HL-60 (cell line): ENCODE measurements around the gene AMELY.
"Not testable (repeated sequence)": the region's sequence is repeated elsewhere in the genome, so short reads cannot be mapped to it uniquely, and the experiment has no call there.

ENCODE experiments used
- DNase-seq, 2 experiments: peaks; one replicate each; pipeline ENCODE4 v3.0.0-alpha.2; 2010 to 2020; ENCODE audit warnings: low read depth in 1 of 2, low spot score in 1 of 2
- H3K27ac ChIP-seq: fragments of 250-450 bp; sonication (Bioruptor Pico); replicated peaks from 2 replicates; pipeline ENCODE4 v1.5.1; 2020; ENCODE audit warnings: mild to moderate bottlenecking, moderate library complexity
- H3K27me3 ChIP-seq: fragments of 250-450 bp; sonication (Bioruptor Pico); 2 replicates; pipeline ENCODE4 v1.5.1; 2021; ENCODE audit warnings: mild to moderate bottlenecking, moderate library complexity; ENCODE audit not compliant: insufficient read depth, poor library complexity, severe bottlenecking
- H3K4me3 ChIP-seq: replicated peaks from 2 replicates; pipeline ENCODE4 v1.5.1; 2011; ENCODE audit warnings: mild to moderate bottlenecking, control low read depth, low read length; ENCODE audit not compliant: insufficient read depth
- GABPA ChIP-seq: IDR thresholded peaks from 2 replicates; pipeline ENCODE4 v1.6.1; 2012; ENCODE audit warnings: low read depth
- POLR2AphosphoS5 ChIP-seq: IDR thresholded peaks from 2 replicates; pipeline ENCODE4 v1.6.1; 2012; ENCODE audit warnings: low read depth
- REST ChIP-seq: IDR thresholded peaks from 2 replicates; pipeline ENCODE4 v1.6.1; 2012; ENCODE audit warnings: low read depth; ENCODE audit not compliant: insufficient replicate concordance
- SPI1 ChIP-seq: IDR thresholded peaks from 2 replicates; pipeline ENCODE4 v1.6.1; 2012; ENCODE audit warnings: low read depth, mild to moderate bottlenecking, borderline replicate concordance
- TF ChIP-seq, protein P1 (sequence below): IDR thresholded peaks from one replicate; pipeline ENCODE4 v1.5.1; 2011; ENCODE audit warnings: low read length, control low read depth, inconsistent platforms; ENCODE audit not compliant: insufficient read depth

AMELY gene

GRCh38 chrY:6910372-6911252 is 940 bp downstream of the AMELY start, which contains the start of gene TBL1Y:
Gene TBL1Y, plus strand, starts transcription at chrY:6910697. Its CDS starts 114,388 bp downstream, at chrY:7025085.
- no peak for TF ChIP-seq REST
- H3K4me3 ChIP-seq = no peak within 1 kb of the TSS
- no peak for DNase-seq
- no peaks in the 10 kb centered on the region for H3K27me3 ChIP-seq
- no peak within 1 kb of the TSS for H3K27ac ChIP-seq

DNA sequence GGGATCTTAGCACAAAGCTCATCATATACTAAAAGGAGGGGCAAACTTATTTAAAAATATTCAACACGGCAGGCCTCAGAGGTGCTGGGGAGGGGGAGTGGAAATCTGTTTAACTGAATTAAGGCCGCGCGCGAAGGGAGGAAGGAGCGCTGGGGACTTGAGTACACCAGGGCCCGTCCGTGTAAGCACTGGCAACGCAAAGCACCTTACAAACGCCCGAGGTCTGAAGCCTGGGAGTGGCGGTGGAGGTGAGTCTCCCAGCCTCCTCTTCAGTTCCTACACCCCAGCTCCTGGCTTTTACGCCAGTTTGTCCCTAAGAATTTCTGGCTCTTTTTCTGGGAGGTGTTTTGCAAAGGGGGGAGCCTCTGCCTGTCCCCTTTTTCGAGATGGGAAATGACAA is 1.7 kb downstream of the AMELY start:
- Histone ChIP-seq H3K27ac (no peak overlapping the region), H3K4me3 (no peak overlapping the region), H3K27me3 (no peaks in the 10 kb centered on the region)
- TF ChIP-seq SPI1 (no peak), REST (no peak), POLR2AphosphoS5 (no peak), GABPA (no peak)
- TF ChIP-seq, protein P1, sequence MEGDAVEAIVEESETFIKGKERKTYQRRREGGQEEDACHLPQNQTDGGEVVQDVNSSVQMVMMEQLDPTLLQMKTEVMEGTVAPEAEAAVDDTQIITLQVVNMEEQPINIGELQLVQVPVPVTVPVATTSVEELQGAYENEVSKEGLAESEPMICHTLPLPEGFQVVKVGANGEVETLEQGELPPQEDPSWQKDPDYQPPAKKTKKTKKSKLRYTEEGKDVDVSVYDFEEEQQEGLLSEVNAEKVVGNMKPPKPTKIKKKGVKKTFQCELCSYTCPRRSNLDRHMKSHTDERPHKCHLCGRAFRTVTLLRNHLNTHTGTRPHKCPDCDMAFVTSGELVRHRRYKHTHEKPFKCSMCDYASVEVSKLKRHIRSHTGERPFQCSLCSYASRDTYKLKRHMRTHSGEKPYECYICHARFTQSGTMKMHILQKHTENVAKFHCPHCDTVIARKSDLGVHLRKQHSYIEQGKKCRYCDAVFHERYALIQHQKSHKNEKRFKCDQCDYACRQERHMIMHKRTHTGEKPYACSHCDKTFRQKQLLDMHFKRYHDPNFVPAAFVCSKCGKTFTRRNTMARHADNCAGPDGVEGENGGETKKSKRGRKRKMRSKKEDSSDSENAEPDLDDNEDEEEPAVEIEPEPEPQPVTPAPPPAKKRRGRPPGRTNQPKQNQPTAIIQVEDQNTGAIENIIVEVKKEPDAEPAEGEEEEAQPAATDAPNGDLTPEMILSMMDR = no peak
- DNase-seq = no peak

DNA sequence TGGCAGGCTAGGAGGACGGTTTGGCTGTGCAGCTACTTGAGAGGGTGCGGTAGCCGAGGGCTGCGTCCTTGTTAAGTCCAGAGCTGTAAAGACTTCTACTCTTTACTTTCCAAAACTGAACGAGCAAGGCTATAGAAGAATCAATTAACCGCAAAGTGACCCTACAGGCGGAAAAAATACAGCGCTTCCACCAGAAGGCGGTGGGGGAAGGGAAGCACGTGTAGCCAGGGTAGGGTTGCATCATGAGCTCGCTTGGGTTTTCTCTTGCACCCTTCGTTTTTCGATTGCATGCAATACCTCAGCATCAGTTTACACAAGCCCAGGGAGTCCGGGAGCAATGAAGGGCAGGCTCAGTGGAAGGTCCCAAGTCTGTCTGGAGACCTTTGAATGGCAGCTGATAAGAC is 2.4 kb downstream of the AMELY start:
- H3K4me3 ChIP-seq = no peak overlapping the region
- DNase-seq = no peak
- no peaks in the 10 kb centered on the region for H3K27me3 ChIP-seq
- TF ChIP-seq REST (no peak), POLR2AphosphoS5 (no peak), SPI1 (no peak), GABPA (no peak)
- TF ChIP-seq, protein P1 = no peak
- H3K27ac ChIP-seq = no peak overlapping the region

- not testable (repeated sequence) for H3K4me3 ChIP-seq, H3K27ac ChIP-seq, H3K27me3 ChIP-seq, DNase-seq
Measured at GRCh38 chrY:6908021-6908420, 3.5 kb downstream of the AMELY start.
